AG10803 (cell line): Measurements from ENCODE around the gene OR4S1.
"Not testable (repeated sequence)": the region's sequence is repeated elsewhere in the genome, so short reads cannot be mapped to it uniquely, and the experiment has no call there.

Experiments used
- DNase-seq: peaks from one replicate; pipeline ENCODE4 v3.0.0; 2010; ENCODE audit warnings: low read depth
- H3K4me3 ChIP-seq: 2 replicates; pipeline ENCODE4 v1.5.1; 2011; ENCODE audit warnings: mild to moderate bottlenecking, low read length, control low read depth
- TF ChIP-seq, protein P1 (sequence below): conservative IDR thresholded peaks from 2 replicates; pipeline ENCODE4 v1.5.1; 2011; ENCODE audit warnings: mild to moderate bottlenecking, low read length, control low read depth, inconsistent platforms

OR4S1 gene

DNA sequence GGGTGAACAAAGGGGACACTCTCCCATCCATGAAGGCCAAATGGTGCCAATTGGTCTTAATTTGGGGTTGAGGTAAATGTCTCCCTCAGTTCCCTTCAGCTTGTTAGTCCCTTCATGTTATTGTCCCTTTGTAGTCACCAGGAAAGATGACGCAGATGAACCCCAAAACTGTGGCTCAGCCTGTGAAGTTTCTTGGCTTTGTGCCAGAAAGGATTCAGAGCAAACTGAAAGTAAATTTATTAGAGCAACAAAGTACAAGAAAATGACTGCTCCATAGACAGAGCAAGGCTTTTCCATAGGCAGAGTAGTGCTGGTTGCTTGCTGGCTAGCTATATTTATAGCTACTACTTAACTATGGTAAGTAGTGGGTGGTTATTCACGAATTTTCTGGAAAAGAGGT lies 35.4 kb downstream of the OR4S1 start:
- DNase-seq, result no peak
- no peak overlapping the region for H3K4me3 ChIP-seq
- TF ChIP-seq, protein P1, sequence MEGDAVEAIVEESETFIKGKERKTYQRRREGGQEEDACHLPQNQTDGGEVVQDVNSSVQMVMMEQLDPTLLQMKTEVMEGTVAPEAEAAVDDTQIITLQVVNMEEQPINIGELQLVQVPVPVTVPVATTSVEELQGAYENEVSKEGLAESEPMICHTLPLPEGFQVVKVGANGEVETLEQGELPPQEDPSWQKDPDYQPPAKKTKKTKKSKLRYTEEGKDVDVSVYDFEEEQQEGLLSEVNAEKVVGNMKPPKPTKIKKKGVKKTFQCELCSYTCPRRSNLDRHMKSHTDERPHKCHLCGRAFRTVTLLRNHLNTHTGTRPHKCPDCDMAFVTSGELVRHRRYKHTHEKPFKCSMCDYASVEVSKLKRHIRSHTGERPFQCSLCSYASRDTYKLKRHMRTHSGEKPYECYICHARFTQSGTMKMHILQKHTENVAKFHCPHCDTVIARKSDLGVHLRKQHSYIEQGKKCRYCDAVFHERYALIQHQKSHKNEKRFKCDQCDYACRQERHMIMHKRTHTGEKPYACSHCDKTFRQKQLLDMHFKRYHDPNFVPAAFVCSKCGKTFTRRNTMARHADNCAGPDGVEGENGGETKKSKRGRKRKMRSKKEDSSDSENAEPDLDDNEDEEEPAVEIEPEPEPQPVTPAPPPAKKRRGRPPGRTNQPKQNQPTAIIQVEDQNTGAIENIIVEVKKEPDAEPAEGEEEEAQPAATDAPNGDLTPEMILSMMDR, result no peak

DNA sequence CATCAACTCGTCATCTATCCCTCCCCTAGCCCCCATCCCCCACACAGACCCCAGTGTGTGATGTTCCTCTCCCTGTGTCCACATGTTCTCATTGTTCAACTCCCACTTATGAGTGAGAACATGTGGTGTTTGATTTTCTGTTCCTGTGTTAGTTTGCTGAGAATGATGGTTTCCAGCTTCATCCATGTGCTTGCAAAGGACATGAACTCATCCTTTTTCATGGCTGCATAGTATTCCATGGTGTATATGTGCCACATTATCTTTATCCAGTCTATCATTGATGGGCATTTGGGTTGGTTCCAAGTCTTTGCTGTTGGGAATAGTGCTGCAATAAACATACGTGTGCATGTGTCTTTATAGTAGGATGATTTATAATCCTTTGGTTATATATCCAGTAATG lies 36.5 kb downstream of the OR4S1 start:
- not testable (repeated sequence) for H3K4me3 ChIP-seq

DNA sequence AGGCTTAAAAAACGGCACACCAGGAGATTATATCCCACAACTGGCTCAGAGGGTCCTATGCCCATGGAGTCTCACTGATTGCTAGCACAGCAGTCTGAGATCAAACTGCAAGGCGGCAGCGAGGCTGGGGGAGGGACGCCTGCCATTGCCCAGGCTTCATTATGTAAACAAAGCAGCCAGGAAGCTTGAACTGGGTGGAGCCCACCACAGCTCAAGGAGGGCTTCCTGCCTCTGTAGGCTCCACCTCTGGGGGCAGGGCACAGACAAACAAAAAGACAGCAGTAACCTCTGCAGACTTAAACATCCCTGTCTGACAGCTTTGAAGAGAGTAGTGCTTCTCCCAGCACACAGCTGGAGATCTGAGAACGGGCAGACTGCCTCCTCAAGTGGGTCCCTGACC lies 40.3 kb downstream of the OR4S1 start:
- not testable (repeated sequence) for DNase-seq, H3K4me3 ChIP-seq

More for the DNA sequence above, 36.5 kb downstream of the OR4S1 start:
- not testable (repeated sequence) for DNase-seq

DNA sequence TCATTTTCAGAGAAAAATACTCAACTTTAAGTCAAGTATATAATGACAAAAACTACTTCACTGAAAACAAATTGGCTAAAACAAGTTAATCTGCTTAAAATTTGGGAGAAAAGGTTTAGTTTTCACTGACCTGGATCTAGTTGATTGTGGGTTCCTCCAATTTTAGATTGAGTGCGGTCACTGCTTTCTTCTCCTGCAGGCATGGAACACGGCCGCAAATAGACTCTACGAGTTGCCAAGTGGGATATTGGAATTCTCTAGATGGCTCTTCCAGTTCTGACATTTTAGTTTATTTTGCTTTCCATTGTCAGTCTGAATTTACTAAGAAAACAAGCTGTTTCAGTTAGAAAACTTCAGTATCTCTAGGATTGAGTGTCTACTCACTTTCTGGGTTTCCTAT lies 48.0 kb downstream of the OR4S1 start:
- TF ChIP-seq, protein P1, result no peak
- no peak for DNase-seq
- H3K4me3 ChIP-seq, result no peak overlapping the region

DNA sequence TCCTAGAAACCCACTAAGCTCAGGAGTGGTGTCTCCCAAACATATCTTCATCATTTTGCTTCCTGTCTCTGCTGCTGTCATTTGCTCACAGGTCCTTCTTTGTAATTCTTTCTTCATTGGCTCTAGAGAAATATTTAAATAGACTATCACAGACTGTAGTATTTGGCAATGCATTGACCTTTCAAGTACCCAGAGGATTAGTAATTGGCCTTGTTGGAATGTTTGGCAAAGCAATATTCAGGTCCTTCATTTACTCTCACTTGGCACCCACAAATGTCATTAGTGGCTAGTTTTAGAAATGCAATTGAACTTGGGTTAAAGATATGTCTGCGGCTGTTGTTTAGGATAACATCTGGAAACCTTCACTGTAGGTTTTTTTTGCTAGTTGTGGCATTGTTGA lies 48.7 kb downstream of the OR4S1 start:
- no peak for DNase-seq
- no peak overlapping the region for H3K4me3 ChIP-seq
- TF ChIP-seq, protein P1, result no peak
